GM23338 (cell line): Measurements from ENCODE around the gene RBPJL. TPM values are rescaled to one million over a fixed set of nuclear protein-coding genes. Genes with fewer than 3 reads are reported as not detected.

Source experiments
- ATAC-seq: fragments of 200-7000 bp; cut with Tn5 transposase; 3 replicates; pipeline ENCODE4 v1.9.1; 2020
- DNase-seq: peaks from one replicate; pipeline ENCODE4 v3.0.0-alpha.2; 2015; ENCODE audit warnings: low spot score
- H2AFZ ChIP-seq: fragments of 200-600 bp; sonication (generic); 2 replicates; pipeline ENCODE4 v1.8.0; 2016; ENCODE audit warnings: antibody characterized with exemption, mild to moderate bottlenecking, moderate library complexity
- H3F3A ChIP-seq: fragments of 200-600 bp; sonication (generic); replicated peaks from 2 replicates; pipeline ENCODE4 v1.8.0; 2017; ENCODE audit warnings: antibody characterized with exemption, mixed run types, low read depth
- H3K27ac ChIP-seq: fragments of 200-600 bp; sonication (generic); 2 replicates; pipeline ENCODE4 v1.6.1; 2016; ENCODE audit warnings: low read depth
- H3K27me3 ChIP-seq: fragments of 200-600 bp; sonication (generic); 2 replicates; pipeline ENCODE4 v1.8.0; 2016; ENCODE audit warnings: mild to moderate bottlenecking, mixed run types, moderate library complexity; ENCODE audit not compliant: insufficient read depth
- H3K36me3 ChIP-seq: fragments of 200-600 bp; sonication (generic); 2 replicates; pipeline ENCODE4 v1.8.0; 2016; ENCODE audit warnings: mild to moderate bottlenecking; ENCODE audit not compliant: insufficient read depth
- H3K4me1 ChIP-seq: fragments of 200-600 bp; sonication (generic); 2 replicates; pipeline ENCODE4 v1.8.0; 2016; ENCODE audit warnings: mild to moderate bottlenecking, moderate library complexity; ENCODE audit not compliant: insufficient read depth
- H3K4me2 ChIP-seq: fragments of 200-600 bp; sonication (generic); 2 replicates; pipeline ENCODE4 v1.7.1; 2017; ENCODE audit warnings: mixed run types
- H3K4me3 ChIP-seq: fragments of 200-600 bp; sonication (generic); 2 replicates; pipeline ENCODE4 v1.6.1; 2016; ENCODE audit warnings: mixed run types
- H3K79me2 ChIP-seq: fragments of 200-600 bp; sonication (generic); replicated peaks from 2 replicates; pipeline ENCODE4 v1.8.0; 2017; ENCODE audit warnings: mild to moderate bottlenecking; ENCODE audit not compliant: insufficient read depth
- H3K9me2 ChIP-seq: fragments of 200-600 bp; sonication (generic); 2 replicates; pipeline ENCODE4 v1.8.0; 2017; ENCODE audit not compliant: insufficient read depth
- H4K20me1 ChIP-seq: fragments of 200-600 bp; sonication (generic); replicated peaks from 2 replicates; pipeline ENCODE4 v1.8.0; 2017; ENCODE audit warnings: mild to moderate bottlenecking; ENCODE audit not compliant: insufficient read depth
- H3K27ac Mint-ChIP-seq: 2 replicates; pipeline ENCODE4 v1.8.0; 2020; ENCODE audit warnings: inconsistent platforms, mild to moderate bottlenecking, moderate library complexity, mixed read lengths
- H3K27me3 Mint-ChIP-seq: 3 replicates; pipeline ENCODE4 v1.8.0; 2022; ENCODE audit warnings: low read depth, mild to moderate bottlenecking, moderate library complexity, mixed read lengths, inconsistent platforms; ENCODE audit not compliant: insufficient read depth, poor library complexity
- H3K36me3 Mint-ChIP-seq: 3 replicates; pipeline ENCODE4 v1.8.0; 2021; ENCODE audit warnings: low read depth, mild to moderate bottlenecking, inconsistent platforms, moderate library complexity, mixed read lengths
- H3K4me1 Mint-ChIP-seq: 3 replicates; pipeline ENCODE4 v1.8.0; 2020; ENCODE audit warnings: mild to moderate bottlenecking, inconsistent platforms, mixed read lengths
- H3K4me3 Mint-ChIP-seq: 3 replicates; pipeline ENCODE4 v1.8.0; 2021; ENCODE audit warnings: moderate library complexity, mild to moderate bottlenecking, inconsistent platforms, mixed read lengths
- H3K9me3 Mint-ChIP-seq: 3 replicates; pipeline ENCODE4 v1.8.0; 2020; ENCODE audit warnings: moderate library complexity, mild to moderate bottlenecking, inconsistent platforms, mixed read lengths
- EZH2 ChIP-seq: fragments of 200-600 bp; sonication (generic); IDR thresholded peaks from one replicate; pipeline ENCODE4 v1.8.0; 2017; ENCODE audit warnings: antibody characterized with exemption, mild to moderate bottlenecking, low read depth; ENCODE audit not compliant: unreplicated experiment
- EZH2phosphoT487 ChIP-seq: fragments of 200-600 bp; sonication (generic); IDR thresholded peaks from one replicate; pipeline ENCODE4 v1.8.1; 2018; ENCODE audit warnings: antibody characterized with exemption; ENCODE audit not compliant: unreplicated experiment
- JUNB ChIP-seq: IDR thresholded peaks from one replicate; pipeline ENCODE4 v1.6.1; 2016; ENCODE audit warnings: antibody characterized with exemption; ENCODE audit not compliant: unreplicated experiment
- POLR2AphosphoS5 ChIP-seq: IDR thresholded peaks from 2 replicates; pipeline ENCODE4 v1.6.1; 2016; ENCODE audit warnings: antibody characterized with exemption, low read depth
- STAT1 ChIP-seq: IDR thresholded peaks from one replicate; pipeline ENCODE4 v1.6.1; 2016; ENCODE audit warnings: antibody characterized with exemption; ENCODE audit not compliant: unreplicated experiment
- ZNF114 ChIP-seq: fragments of 250-450 bp; sonication (Bioruptor Pico); IDR thresholded peaks from 2 replicates; pipeline ENCODE4 v1.5.0; 2020; ENCODE audit warnings: mild to moderate bottlenecking, moderate library complexity
- polyA plus RNA-seq: library from polyadenylated mRNA; unstranded; fragments of >200 nt; fragmentation: Nextera tagmentation; extraction: Ambion mirVana; gene quantifications from 2 replicates; pipeline ENCODE4 v1.2.1, GENCODE V29; 2016
- total RNA-seq: library from RNA; depleted of rRNA; stranded (reverse); fragments of >200 nt; shearing (Covaris generic); gene quantifications from 2 replicates; pipeline ENCODE4 v1.2.3, GENCODE V29; 2014
- TF ChIP-seq, protein P1 (sequence below): fragments of 250-450 bp; sonication (Bioruptor Pico); IDR thresholded peaks from 2 replicates; pipeline ENCODE4 v1.5.0; 2020; ENCODE audit warnings: mild to moderate bottlenecking, moderate library complexity
- TF ChIP-seq, protein P2 (sequence below): IDR thresholded peaks from one replicate; pipeline ENCODE4 v1.6.1; 2018; ENCODE audit warnings: antibody characterized with exemption; ENCODE audit not compliant: unreplicated experiment
- TF ChIP-seq, protein P3 (sequence below): IDR thresholded peaks from 2 replicates; pipeline ENCODE4 v1.6.1; 2016; ENCODE audit warnings: antibody characterized with exemption
- TF ChIP-seq, protein P4 (sequence below), 2 experiments: fragments of 200-600 bp in 1 of 2; sonication (generic) in 1 of 2; conservative IDR thresholded peaks; 2 replicates each; pipeline versions ENCODE4 v1.5.1 to v1.6.1; 2016 to 2017; ENCODE audit warnings: antibody characterized with exemption in 2 of 2, low read depth in 2 of 2, mild to moderate bottlenecking in 2 of 2, moderate library complexity in 1 of 2

Gene RBPJL
- total and polyA plus RNA-seq, 2 experiments from 2014 or later = 0.44 to 0.66 TPM

DNA sequence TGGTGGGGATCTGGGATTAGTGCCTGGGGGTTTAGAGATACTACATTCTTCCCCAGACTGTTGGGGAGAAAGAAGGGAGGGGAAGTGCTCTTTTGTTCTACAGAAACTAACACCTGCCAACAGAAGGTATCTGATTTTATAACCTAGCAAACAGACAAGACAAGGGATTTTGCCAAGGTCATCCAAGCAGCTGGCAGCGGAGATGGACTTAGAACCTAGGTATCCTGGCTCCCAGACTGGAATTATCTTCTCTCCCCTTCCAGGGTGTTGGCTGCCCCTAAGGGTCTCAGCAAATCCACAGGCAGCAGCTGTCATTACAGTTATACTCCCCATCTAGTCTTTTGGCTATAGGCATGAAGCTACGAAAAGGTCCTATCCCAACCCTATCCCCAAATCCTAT, 33.2 kb downstream of the RBPJL start:
- H3K4me1 Mint-ChIP-seq = peaks cover 83% of the 10 kb centered on the region
- H3K4me2 ChIP-seq = peak overlapping the region; percentile 69; the same call in 1 of the 2 replicates

More for the DNA sequence above, 33.2 kb downstream of the RBPJL start:
- peaks cover 66% of the 10 kb centered on the region for H3K4me1 ChIP-seq
- 0 out of 2 replicates have a peak overlapping the region, but pooled peaks have one; percentile 96 for H3K27ac ChIP-seq
- 0 out of 2 replicates have a peak, but pooled peaks cover 2% of the 10 kb centered on the region for H4K20me1 ChIP-seq
- TF ChIP-seq JUNB (no peak), ZNF114 (CRISPR knock-in tag) (no peak), EZH2 (no peak), EZH2phosphoT487 (no peak), STAT1 (no peak), POLR2AphosphoS5 (no peak)
- TF ChIP-seq, protein P1, sequence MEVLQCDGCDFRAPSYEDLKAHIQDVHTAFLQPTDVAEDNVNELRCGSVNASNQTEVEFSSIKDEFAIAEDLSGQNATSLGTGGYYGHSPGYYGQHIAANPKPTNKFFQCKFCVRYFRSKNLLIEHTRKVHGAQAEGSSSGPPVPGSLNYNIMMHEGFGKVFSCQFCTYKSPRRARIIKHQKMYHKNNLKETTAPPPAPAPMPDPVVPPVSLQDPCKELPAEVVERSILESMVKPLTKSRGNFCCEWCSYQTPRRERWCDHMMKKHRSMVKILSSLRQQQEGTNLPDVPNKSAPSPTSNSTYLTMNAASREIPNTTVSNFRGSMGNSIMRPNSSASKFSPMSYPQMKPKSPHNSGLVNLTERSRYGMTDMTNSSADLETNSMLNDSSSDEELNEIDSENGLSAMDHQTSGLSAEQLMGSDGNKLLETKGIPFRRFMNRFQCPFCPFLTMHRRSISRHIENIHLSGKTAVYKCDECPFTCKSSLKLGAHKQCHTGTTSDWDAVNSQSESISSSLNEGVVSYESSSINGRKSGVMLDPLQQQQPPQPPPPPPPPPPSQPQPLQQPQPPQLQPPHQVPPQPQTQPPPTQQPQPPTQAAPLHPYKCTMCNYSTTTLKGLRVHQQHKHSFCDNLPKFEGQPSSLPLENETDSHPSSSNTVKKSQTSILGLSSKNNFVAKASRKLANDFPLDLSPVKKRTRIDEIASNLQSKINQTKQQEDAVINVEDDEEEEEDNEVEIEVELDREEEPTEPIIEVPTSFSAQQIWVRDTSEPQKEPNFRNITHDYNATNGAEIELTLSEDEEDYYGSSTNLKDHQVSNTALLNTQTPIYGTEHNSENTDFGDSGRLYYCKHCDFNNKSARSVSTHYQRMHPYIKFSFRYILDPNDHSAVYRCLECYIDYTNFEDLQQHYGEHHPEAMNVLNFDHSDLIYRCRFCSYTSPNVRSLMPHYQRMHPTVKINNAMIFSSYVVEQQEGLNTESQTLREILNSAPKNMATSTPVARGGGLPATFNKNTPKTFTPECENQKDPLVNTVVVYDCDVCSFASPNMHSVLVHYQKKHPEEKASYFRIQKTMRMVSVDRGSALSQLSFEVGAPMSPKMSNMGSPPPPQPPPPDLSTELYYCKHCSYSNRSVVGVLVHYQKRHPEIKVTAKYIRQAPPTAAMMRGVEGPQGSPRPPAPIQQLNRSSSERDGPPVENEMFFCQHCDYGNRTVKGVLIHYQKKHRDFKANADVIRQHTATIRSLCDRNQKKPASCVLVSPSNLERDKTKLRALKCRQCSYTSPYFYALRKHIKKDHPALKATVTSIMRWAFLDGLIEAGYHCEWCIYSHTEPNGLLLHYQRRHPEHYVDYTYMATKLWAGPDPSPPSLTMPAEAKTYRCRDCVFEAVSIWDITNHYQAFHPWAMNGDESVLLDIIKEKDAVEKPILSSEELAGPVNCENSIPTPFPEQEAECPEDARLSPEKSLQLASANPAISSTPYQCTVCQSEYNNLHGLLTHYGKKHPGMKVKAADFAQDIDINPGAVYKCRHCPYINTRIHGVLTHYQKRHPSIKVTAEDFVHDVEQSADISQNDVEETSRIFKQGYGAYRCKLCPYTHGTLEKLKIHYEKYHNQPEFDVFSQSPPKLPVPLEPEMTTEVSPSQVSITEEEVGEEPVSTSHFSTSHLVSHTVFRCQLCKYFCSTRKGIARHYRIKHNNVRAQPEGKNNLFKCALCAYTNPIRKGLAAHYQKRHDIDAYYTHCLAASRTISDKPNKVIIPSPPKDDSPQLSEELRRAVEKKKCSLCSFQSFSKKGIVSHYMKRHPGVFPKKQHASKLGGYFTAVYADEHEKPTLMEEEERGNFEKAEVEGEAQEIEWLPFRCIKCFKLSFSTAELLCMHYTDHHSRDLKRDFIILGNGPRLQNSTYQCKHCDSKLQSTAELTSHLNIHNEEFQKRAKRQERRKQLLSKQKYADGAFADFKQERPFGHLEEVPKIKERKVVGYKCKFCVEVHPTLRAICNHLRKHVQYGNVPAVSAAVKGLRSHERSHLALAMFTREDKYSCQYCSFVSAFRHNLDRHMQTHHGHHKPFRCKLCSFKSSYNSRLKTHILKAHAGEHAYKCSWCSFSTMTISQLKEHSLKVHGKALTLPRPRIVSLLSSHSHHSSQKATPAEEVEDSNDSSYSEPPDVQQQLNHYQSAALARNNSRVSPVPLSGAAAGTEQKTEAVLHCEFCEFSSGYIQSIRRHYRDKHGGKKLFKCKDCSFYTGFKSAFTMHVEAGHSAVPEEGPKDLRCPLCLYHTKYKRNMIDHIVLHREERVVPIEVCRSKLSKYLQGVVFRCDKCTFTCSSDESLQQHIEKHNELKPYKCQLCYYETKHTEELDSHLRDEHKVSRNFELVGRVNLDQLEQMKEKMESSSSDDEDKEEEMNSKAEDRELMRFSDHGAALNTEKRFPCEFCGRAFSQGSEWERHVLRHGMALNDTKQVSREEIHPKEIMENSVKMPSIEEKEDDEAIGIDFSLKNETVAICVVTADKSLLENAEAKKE (CRISPR knock-in tag) = no peak
- TF ChIP-seq, protein P2, sequence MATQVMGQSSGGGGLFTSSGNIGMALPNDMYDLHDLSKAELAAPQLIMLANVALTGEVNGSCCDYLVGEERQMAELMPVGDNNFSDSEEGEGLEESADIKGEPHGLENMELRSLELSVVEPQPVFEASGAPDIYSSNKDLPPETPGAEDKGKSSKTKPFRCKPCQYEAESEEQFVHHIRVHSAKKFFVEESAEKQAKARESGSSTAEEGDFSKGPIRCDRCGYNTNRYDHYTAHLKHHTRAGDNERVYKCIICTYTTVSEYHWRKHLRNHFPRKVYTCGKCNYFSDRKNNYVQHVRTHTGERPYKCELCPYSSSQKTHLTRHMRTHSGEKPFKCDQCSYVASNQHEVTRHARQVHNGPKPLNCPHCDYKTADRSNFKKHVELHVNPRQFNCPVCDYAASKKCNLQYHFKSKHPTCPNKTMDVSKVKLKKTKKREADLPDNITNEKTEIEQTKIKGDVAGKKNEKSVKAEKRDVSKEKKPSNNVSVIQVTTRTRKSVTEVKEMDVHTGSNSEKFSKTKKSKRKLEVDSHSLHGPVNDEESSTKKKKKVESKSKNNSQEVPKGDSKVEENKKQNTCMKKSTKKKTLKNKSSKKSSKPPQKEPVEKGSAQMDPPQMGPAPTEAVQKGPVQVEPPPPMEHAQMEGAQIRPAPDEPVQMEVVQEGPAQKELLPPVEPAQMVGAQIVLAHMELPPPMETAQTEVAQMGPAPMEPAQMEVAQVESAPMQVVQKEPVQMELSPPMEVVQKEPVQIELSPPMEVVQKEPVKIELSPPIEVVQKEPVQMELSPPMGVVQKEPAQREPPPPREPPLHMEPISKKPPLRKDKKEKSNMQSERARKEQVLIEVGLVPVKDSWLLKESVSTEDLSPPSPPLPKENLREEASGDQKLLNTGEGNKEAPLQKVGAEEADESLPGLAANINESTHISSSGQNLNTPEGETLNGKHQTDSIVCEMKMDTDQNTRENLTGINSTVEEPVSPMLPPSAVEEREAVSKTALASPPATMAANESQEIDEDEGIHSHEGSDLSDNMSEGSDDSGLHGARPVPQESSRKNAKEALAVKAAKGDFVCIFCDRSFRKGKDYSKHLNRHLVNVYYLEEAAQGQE = no peak
- TF ChIP-seq, protein P3, sequence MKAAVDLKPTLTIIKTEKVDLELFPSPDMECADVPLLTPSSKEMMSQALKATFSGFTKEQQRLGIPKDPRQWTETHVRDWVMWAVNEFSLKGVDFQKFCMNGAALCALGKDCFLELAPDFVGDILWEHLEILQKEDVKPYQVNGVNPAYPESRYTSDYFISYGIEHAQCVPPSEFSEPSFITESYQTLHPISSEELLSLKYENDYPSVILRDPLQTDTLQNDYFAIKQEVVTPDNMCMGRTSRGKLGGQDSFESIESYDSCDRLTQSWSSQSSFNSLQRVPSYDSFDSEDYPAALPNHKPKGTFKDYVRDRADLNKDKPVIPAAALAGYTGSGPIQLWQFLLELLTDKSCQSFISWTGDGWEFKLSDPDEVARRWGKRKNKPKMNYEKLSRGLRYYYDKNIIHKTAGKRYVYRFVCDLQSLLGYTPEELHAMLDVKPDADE = no peak
- TF ChIP-seq, protein P4, sequence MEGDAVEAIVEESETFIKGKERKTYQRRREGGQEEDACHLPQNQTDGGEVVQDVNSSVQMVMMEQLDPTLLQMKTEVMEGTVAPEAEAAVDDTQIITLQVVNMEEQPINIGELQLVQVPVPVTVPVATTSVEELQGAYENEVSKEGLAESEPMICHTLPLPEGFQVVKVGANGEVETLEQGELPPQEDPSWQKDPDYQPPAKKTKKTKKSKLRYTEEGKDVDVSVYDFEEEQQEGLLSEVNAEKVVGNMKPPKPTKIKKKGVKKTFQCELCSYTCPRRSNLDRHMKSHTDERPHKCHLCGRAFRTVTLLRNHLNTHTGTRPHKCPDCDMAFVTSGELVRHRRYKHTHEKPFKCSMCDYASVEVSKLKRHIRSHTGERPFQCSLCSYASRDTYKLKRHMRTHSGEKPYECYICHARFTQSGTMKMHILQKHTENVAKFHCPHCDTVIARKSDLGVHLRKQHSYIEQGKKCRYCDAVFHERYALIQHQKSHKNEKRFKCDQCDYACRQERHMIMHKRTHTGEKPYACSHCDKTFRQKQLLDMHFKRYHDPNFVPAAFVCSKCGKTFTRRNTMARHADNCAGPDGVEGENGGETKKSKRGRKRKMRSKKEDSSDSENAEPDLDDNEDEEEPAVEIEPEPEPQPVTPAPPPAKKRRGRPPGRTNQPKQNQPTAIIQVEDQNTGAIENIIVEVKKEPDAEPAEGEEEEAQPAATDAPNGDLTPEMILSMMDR (conservative IDR thresholded peaks at IDR 0.05; ENCODE audit: low read depth in 2 of 2) = no peak
- H3K9me2 ChIP-seq = no peaks in the 10 kb centered on the region
- no peak overlapping the region; the same call in 2 of the 3 replicates for H3K4me3 Mint-ChIP-seq
- peak overlapping the region; percentile 78 for H3K27ac Mint-ChIP-seq
- ATAC-seq (no peak), DNase-seq (no peak)
- peaks cover 7% of the 10 kb centered on the region for H3K27me3 Mint-ChIP-seq
- no peaks in the 10 kb centered on the region for H3K27me3 ChIP-seq
- H3K79me2 ChIP-seq = peaks cover 87% of the 10 kb centered on the region
- 0 out of 2 replicates have a peak, but pooled peaks cover 8% of the 10 kb centered on the region for H3F3A ChIP-seq
- no peaks in the 10 kb centered on the region for H3K9me3 Mint-ChIP-seq
- peaks cover 29% of the 10 kb centered on the region for H3K36me3 Mint-ChIP-seq
- no peak overlapping the region for H3K4me3 ChIP-seq
- no peaks in the 10 kb centered on the region for H3K36me3 ChIP-seq
- H2AFZ ChIP-seq = no peak overlapping the region
